DOHH2 (cell line): Measurements from ENCODE around the gene TCP1.

ENCODE experiments used
- CTCF ChIP-seq: fragments of 200-600 bp; sonication (generic); IDR thresholded peaks from one replicate; pipeline ENCODE4 v1.5.1; 2014; ENCODE audit warnings: antibody characterized with exemption, mild to moderate bottlenecking, low read depth, low read length; ENCODE audit not compliant: poor library complexity, severe bottlenecking
- EZH2phosphoT487 ChIP-seq: fragments of 200-600 bp; sonication (generic); IDR thresholded peaks from 2 replicates; pipeline ENCODE4 v1.6.1; 2017; ENCODE audit warnings: borderline replicate concordance, mild to moderate bottlenecking, antibody characterized with exemption, low read length, moderate library complexity, mixed read lengths

GRCh38 chr6:159788276-159788675 is 1.1 kb downstream of the TCP1 start:
- TF ChIP-seq CTCF (no peak), EZH2phosphoT487 (no peak)
